ENCODE results near the gene CSF1. TPM values are rescaled to one million over a fixed set of nuclear protein-coding genes. Genes with fewer than 3 reads are reported as not detected.

CSF1 gene
- total and polyA plus RNA-seq, 2 of the 13 experiments (the other 11 are each of a cell fraction or from before 2014, with no cell fraction given) = 4.6 to 13.3 TPM

DNA sequence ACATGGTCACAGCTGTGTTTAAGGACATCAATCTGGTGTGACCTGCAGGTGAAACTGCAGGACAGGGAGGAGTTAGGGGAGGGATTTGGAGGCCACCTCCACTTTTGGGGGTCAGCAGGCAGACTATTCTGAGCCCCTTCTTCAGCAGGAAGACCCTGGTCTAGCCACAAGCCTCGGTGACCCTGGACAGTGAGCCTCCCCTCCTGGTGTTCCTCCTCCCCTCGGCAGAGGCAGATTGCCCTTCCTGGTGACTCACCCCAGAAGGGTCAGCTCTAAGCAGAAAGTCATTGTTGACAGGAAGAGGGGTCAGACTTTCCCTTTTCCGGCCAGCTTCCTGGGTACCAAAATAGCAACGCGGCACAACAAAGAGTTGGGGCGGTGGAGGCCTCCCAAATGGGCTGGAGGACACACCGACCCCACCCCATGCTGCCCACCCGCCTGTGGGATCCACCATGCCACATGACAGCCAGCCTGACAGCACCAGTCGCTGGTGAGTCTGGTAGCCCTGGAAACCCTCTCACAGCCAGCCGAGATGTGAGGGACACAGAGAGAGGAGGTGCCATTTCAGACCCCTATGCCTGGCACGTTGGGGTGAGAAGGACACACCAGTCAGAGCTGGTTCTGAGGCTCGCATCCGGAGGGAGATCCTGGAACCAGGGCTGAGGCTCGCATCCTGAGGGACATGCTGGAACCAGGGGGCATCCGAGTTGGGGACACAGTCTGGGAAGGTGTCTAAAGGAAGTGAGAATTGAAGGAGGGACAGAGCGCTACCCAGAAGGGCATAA lies 14.7 kb upstream of the CSF1 start (continued):
- TF ChIP-seq, protein P1, sequence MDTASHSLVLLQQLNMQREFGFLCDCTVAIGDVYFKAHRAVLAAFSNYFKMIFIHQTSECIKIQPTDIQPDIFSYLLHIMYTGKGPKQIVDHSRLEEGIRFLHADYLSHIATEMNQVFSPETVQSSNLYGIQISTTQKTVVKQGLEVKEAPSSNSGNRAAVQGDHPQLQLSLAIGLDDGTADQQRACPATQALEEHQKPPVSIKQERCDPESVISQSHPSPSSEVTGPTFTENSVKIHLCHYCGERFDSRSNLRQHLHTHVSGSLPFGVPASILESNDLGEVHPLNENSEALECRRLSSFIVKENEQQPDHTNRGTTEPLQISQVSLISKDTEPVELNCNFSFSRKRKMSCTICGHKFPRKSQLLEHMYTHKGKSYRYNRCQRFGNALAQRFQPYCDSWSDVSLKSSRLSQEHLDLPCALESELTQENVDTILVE (CRISPR knock-in tag; IDR thresholded peaks at IDR 0.05) = peak; percentile 44; the same call in 1 of the 2 replicates
- no peak for TF ChIP-seq BHLHE40 (IDR thresholded peaks at IDR 0.05; ENCODE audit: low read length)
- peak; percentile 70; the same call in 1 of the 2 replicates for TF ChIP-seq NFKB2 (CRISPR knock-in tag; IDR thresholded peaks at IDR 0.05; ENCODE audit: borderline replicate concordance)
- peak; percentile 55; the same call in 1 of the 2 replicates for TF ChIP-seq ZMYM2 (CRISPR knock-in tag; IDR thresholded peaks at IDR 0.05)
- TF ChIP-seq, protein P2, sequence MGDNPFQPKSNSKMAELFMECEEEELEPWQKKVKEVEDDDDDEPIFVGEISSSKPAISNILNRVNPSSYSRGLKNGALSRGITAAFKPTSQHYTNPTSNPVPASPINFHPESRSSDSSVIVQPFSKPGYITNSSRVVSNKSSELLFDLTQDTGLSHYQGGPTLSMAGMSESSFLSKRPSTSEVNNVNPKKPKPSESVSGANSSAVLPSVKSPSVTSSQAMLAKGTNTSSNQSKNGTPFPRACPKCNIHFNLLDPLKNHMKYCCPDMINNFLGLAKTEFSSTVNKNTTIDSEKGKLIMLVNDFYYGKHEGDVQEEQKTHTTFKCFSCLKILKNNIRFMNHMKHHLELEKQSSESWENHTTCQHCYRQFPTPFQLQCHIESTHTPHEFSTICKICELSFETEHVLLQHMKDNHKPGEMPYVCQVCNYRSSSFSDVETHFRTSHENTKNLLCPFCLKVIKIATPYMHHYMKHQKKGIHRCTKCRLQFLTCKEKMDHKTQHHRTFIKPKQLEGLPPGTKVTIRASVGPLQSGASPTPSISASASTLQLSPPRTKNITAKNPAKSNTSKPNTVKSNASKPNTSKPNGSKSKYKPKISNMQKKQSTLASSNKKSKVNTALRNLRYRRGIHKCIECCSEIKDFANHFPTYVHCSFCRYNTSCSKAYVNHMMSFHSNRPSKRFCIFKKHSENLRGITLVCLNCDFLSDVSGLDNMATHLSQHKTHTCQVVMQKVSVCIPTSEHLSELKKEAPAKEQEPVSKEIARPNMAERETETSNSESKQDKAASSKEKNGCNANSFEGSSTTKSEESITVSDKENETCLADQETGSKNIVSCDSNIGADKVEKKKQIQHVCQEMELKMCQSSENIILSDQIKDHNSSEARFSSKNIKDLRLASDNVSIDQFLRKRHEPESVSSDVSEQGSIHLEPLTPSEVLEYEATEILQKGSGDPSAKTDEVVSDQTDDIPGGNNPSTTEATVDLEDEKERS (CRISPR knock-in tag; IDR thresholded peaks at IDR 0.05) = peak; percentile 60; the same call in 1 of the 2 replicates
- TF ChIP-seq ZGPAT (CRISPR knock-in tag; IDR thresholded peaks at IDR 0.05) = peak; percentile 96
- peak; percentile 48; the same call in 1 of the 2 replicates for TF ChIP-seq ARNTL (CRISPR knock-in tag; IDR thresholded peaks at IDR 0.05)
- no peak for TF ChIP-seq SIN3B (IDR thresholded peaks at IDR 0.05; ENCODE audit: low read length)
- TF ChIP-seq KAT8 (CRISPR knock-in tag; IDR thresholded peaks at IDR 0.05) = peak; percentile 82
- no peak for TF ChIP-seq SATB2 (CRISPR knock-in tag; IDR thresholded peaks at IDR 0.05)
- TF ChIP-seq, protein P3, sequence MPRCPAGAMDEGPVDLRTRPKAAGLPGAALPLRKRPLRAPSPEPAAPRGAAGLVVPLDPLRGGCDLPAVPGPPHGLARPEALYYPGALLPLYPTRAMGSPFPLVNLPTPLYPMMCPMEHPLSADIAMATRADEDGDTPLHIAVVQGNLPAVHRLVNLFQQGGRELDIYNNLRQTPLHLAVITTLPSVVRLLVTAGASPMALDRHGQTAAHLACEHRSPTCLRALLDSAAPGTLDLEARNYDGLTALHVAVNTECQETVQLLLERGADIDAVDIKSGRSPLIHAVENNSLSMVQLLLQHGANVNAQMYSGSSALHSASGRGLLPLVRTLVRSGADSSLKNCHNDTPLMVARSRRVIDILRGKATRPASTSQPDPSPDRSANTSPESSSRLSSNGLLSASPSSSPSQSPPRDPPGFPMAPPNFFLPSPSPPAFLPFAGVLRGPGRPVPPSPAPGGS (CRISPR knock-in tag; IDR thresholded peaks at IDR 0.05) = peak; percentile 38; the same call in 1 of the 2 replicates
- TF ChIP-seq, protein P4, sequence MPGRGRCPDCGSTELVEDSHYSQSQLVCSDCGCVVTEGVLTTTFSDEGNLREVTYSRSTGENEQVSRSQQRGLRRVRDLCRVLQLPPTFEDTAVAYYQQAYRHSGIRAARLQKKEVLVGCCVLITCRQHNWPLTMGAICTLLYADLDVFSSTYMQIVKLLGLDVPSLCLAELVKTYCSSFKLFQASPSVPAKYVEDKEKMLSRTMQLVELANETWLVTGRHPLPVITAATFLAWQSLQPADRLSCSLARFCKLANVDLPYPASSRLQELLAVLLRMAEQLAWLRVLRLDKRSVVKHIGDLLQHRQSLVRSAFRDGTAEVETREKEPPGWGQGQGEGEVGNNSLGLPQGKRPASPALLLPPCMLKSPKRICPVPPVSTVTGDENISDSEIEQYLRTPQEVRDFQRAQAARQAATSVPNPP (CRISPR knock-in tag; IDR thresholded peaks at IDR 0.05) = no peak
- TF ChIP-seq ZNF652 (CRISPR knock-in tag; IDR thresholded peaks at IDR 0.05; ENCODE audit: borderline replicate concordance, low read depth) = no peak
- TF ChIP-seq KLF16 (CRISPR knock-in tag; IDR thresholded peaks at IDR 0.05) = peak in 1 of 2 experiments; percentile 71; a peak in 2 of 4 replicates
- peak; percentile 92 for TF ChIP-seq RXRA (CRISPR knock-in tag; IDR thresholded peaks at IDR 0.05)
- no peak for TF ChIP-seq ATF7 (IDR thresholded peaks at IDR 0.05)
- no peak for TF ChIP-seq ATF7 (CRISPR knock-in tag; IDR thresholded peaks at IDR 0.05)
- peak; percentile 44 to 91; a peak in 2 of 4 replicates for TF ChIP-seq EP300 (IDR thresholded peaks at IDR 0.05; ENCODE audit: low read depth in 2 of 2, low read length in 2 of 2)
- peak; percentile 97 for TF ChIP-seq EP300 (CRISPR knock-in tag; IDR thresholded peaks at IDR 0.05; ENCODE audit: borderline replicate concordance)
- no peak for TF ChIP-seq CREB1 (IDR thresholded peaks at IDR 0.05)
- TF ChIP-seq CREB1 (CRISPR knock-in tag; IDR thresholded peaks at IDR 0.05) = no peak
- TF ChIP-seq NONO (IDR thresholded peaks at IDR 0.05) = no peak
- no peak for TF ChIP-seq NONO (CRISPR knock-in tag; conservative IDR thresholded peaks at IDR 0.05)

Measured in HepG2 (cell line).